AG04449 (cell line): ENCODE measurements around the gene UBE2J2.

Experiments used
- CTCF ChIA-PET: fragments of 350-600 bp; formaldehyde crosslinking; extraction: SDS; loops from one replicate; lab custom pipeline; 2021; ENCODE audit warnings: antibody characterized with exemption; lab: Yijun Ruan, JAX
- POLR2A ChIA-PET: fragments of 400-600, 350-600 bp; formaldehyde crosslinking; extraction: SDS; loops from one replicate; lab custom pipeline; 2020; ENCODE audit warnings: antibody characterized with exemption, inconsistent platforms; lab: Yijun Ruan, JAX
- DNase-seq: peaks from one replicate; pipeline ENCODE4 v3.0.0-alpha.2; 2010; ENCODE audit warnings: low read depth, low spot score
- H3K4me3 ChIP-seq: 2 replicates; pipeline ENCODE4 v1.5.1; 2011; ENCODE audit warnings: low read depth, mild to moderate bottlenecking, control low read depth, low read length
- TF ChIP-seq, protein P1 (sequence below): IDR thresholded peaks from one replicate; pipeline ENCODE4 v1.5.1; 2011; ENCODE audit warnings: mild to moderate bottlenecking, moderate library complexity, low read length, control low read depth, inconsistent platforms; ENCODE audit not compliant: insufficient read depth; ENCODE audit errors: missing control alignments

UBE2J2 gene

DNA sequence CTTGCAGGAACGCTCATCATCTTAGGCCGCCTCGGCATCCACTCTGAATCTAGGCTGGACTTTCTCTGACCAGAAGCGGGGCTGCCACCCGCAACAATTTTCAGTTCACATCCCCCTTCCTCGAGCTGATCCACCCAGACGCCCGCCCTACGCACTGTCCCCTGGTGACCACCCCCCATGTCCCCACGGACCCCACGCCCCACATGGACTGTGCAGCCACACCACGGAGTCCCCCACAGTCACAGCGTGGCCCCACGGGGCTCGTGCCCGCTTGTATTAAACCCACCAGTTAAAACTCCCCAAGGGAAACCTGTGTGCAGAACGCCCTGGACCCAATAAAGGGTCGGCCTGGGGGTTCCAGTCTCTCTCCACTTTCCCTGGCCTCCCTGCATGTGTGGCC is 14.1 kb downstream of the UBE2J2 start:
- TF ChIP-seq, protein P1, sequence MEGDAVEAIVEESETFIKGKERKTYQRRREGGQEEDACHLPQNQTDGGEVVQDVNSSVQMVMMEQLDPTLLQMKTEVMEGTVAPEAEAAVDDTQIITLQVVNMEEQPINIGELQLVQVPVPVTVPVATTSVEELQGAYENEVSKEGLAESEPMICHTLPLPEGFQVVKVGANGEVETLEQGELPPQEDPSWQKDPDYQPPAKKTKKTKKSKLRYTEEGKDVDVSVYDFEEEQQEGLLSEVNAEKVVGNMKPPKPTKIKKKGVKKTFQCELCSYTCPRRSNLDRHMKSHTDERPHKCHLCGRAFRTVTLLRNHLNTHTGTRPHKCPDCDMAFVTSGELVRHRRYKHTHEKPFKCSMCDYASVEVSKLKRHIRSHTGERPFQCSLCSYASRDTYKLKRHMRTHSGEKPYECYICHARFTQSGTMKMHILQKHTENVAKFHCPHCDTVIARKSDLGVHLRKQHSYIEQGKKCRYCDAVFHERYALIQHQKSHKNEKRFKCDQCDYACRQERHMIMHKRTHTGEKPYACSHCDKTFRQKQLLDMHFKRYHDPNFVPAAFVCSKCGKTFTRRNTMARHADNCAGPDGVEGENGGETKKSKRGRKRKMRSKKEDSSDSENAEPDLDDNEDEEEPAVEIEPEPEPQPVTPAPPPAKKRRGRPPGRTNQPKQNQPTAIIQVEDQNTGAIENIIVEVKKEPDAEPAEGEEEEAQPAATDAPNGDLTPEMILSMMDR = no peak
- DNase-seq = no peak
- no peak overlapping the region for H3K4me3 ChIP-seq
- CTCF ChIA-PET = interaction anchor here (1.0 kb wide), 1 partner anchor 9 kb away, joined by 3 read pairs; no protein-coding TSS in a partner anchor
- POLR2A ChIA-PET = interaction anchor here (0.7 kb wide), 1 partner anchor 194 kb away, joined by 3 read pairs; no protein-coding TSS in a partner anchor

DNA sequence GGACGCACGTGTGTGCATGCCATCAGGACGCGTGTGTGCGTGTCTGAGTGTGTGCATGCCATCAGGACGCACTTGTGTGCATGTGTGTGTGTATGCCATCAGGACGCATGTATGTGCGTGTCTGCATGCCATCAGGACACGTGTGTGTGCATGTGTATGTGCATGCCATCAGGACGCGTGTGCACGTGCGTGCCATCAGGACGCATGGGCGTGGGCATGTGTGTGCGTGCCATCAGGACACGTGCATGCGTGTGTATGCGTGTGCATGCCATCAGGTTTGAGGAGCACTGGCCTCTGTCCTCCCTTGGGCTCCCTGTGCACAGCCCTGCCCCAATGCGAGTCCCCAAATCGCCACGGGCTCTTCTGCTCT is 14.6 kb downstream of the UBE2J2 start:
- TF ChIP-seq, protein P1 = no peak
- ChIA-PET POLR2A (no interaction called here), CTCF (interaction anchor here (1.0 to 2.0 kb wide), 2 partner anchors 9 to 137 kb away, joined by 3 to 4 read pairs; no protein-coding TSS in a partner anchor)
- no peak for DNase-seq
- no peak overlapping the region for H3K4me3 ChIP-seq

DNA sequence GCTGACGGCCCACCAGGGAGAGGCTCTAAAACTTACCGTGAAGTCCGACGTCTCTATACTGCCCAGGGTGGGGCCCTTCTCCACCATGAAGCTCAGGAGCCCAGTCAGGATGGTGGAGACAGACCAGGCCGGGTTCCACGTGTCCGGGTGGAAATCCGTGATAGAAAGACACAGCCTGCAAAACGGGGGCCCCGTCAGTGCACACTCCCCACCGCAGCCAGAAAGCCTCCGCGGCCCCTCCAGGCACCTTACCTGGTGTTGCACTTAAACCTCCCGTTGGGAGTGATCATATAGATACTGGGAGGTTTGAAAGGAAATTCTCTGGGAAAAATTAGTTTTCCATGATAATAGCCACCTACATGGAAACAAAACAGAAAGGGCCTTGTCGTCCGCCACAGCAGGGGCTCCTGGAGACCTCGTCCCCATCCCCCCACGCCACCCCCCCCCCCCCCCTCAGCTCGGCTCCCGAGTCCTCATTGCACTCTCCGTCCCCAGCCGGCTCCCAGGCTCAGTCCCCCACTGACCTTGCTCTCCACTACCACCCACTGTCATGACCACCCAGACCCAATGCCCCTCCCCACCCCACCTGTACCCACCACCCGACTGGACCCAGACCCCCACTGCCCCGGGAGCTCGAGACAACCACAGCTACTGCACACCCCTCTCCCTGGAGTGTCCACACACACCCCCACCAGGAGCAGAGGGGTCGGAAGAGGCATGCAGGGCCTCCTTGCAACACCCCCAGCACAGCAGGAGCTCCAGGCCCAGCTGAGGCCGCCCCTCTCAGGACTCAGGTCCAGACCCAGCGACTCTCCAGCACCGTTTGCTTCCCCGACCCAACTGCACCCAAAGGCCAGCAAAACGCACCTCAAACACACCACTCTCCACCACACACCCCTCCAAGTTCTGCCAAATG is 16.4 kb downstream of the UBE2J2 start:
- ChIA-PET POLR2A (no interaction called here), CTCF (interaction anchor here (0.6 to 2.0 kb wide), 2 partner anchors 135 to 253 kb away, joined by 3 to 4 read pairs; no protein-coding TSS in a partner anchor)
- no peak overlapping the region for H3K4me3 ChIP-seq
- no peak for DNase-seq
- TF ChIP-seq, protein P1 = no peak

DNA sequence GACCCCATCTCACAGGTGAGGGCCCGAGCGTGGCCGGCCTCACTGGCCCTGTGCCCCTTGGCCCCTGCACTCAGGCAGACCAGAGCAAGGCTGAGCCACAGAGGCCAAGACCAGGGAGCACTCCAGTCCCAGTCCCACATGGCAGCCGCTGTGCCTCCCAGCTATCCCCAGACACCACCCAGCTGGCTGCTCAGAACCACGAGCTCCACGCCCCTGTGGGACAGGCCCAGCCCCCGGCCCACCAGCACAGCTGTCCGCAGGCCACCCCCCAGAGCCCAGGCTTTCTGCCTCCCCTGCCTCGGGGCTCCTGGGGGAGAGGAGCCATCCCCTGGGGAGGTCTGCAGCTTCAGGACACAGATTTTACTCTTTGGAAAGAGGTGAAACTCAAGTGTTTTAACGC is 18.0 kb downstream of the UBE2J2 start:
- no peak overlapping the region for H3K4me3 ChIP-seq
- TF ChIP-seq, protein P1 = no peak
- ChIA-PET CTCF (no interaction called here), POLR2A (no interaction called here)
- no peak for DNase-seq

DNA sequence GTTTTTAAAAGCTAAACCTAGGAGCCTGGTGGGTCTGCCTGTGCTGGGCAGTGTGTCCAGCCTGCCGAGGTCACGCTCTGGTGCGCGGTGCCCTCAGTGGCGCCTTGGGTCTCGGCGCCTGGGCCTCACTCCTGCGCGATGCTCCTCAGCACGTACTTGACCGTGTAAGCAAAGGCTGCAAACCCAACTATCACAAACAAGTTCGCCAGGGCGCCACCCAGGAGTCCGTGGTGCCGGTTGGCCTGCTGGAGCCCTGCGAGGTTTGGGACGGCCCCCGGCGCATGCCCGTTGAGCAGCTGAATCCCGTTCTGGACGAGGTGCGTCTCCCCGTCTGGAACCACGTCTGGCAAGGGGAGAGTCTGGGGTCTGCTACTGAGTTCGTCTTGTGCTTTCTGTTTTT is 18.6 kb downstream of the UBE2J2 start:
- H3K4me3 ChIP-seq = no peak overlapping the region
- DNase-seq = no peak
- TF ChIP-seq, protein P1 = no peak
- CTCF ChIA-PET = interaction anchor here (0.8 to 1.1 kb wide), 2 partner anchors 133 to 134 kb away, joined by 3 read pairs; no protein-coding TSS in a partner anchor
- POLR2A ChIA-PET = no interaction called here

DNA sequence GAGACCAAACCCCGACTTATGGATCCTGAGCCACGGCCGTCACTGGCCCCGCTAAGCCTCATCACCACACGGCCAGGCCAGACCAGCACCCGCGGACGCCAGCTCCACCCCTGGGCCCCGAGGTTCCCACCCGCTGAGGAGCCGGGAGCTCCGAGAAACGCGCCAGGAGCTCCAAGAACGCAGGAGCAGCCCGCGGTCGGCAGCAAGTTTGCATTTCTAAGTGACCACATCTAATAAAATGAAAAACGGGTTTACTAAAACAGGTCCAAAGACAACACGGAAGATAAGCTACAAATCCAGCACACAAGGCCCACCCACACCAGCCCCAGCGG is 19.0 kb downstream of the UBE2J2 start:
- no peak overlapping the region for H3K4me3 ChIP-seq
- ChIA-PET CTCF (interaction anchor here (0.8 to 1.1 kb wide), 2 partner anchors 132 to 134 kb away, joined by 3 read pairs; no protein-coding TSS in a partner anchor), POLR2A (no interaction called here)
- no peak for DNase-seq
- TF ChIP-seq, protein P1 = no peak
